Bronchial epithelial cell (primary cell): ENCODE results near the gene CACNA1C. TPM values are rescaled to one million over a fixed set of nuclear protein-coding genes. Genes with fewer than 3 reads are reported as not detected.

Experiments
- DNase-seq: peaks from one replicate; pipeline ENCODE4 v3.0.0-alpha.2; 2010; ENCODE audit warnings: low read depth
- FAIRE-seq: peaks from 2 replicates; lab custom pipeline; 2011; peaks lifted over from hg19 to GRCh38; lab: Jason Lieb, UNC
- H3K27me3 ChIP-seq: 2 replicates; pipeline ENCODE4 v1.5.1; 2011; ENCODE audit warnings: low read length; ENCODE audit not compliant: control insufficient read depth, insufficient read depth
- H3K36me3 ChIP-seq: 2 replicates; pipeline ENCODE4 v1.5.1; 2011; ENCODE audit warnings: low read length; ENCODE audit not compliant: control insufficient read depth, insufficient read depth
- H3K4me3 ChIP-seq: 2 replicates; pipeline ENCODE4 v1.5.1; 2011; ENCODE audit warnings: mild to moderate bottlenecking, low read depth, low read length, control low read depth
- total RNA-seq: library from RNA; depleted of rRNA; stranded (reverse); fragments of >200 nt; gene quantifications from 2 replicates; pipeline ENCODE4 v1.2.1, GENCODE V29; 2014
- TF ChIP-seq, protein P1 (sequence below): IDR thresholded peaks from 2 replicates; pipeline ENCODE4 v1.5.1; 2011; ENCODE audit warnings: mild to moderate bottlenecking, moderate library complexity, low read length, control low read depth, inconsistent platforms; ENCODE audit not compliant: insufficient read depth, severe bottlenecking

CACNA1C gene
- total RNA-seq, 1 donor from 2014 or later, result not detected

DNA sequence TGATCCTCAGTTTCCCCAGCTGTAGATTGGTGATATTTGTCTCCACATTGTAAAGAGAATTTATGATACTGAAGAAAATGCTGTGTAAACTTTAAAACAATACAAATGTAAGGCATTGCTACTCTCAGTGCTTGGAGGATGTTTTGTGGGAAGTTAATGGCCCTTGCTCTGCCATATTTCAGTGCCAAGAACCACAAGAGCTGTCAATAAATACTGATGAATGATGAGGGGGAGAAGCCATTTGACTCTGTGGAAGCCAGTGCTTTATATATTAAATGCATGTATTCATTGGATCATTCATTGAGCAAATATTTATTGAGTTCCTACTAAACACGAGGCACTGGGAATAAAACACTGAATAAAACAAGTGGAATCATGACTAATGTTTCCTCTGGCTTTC lies 30.8 kb downstream of the CACNA1C start:
- Histone ChIP-seq H3K36me3 (no peaks in the 10 kb centered on the region), H3K27me3 (no peaks in the 10 kb centered on the region), H3K4me3 (no peak overlapping the region)
- TF ChIP-seq, protein P1, sequence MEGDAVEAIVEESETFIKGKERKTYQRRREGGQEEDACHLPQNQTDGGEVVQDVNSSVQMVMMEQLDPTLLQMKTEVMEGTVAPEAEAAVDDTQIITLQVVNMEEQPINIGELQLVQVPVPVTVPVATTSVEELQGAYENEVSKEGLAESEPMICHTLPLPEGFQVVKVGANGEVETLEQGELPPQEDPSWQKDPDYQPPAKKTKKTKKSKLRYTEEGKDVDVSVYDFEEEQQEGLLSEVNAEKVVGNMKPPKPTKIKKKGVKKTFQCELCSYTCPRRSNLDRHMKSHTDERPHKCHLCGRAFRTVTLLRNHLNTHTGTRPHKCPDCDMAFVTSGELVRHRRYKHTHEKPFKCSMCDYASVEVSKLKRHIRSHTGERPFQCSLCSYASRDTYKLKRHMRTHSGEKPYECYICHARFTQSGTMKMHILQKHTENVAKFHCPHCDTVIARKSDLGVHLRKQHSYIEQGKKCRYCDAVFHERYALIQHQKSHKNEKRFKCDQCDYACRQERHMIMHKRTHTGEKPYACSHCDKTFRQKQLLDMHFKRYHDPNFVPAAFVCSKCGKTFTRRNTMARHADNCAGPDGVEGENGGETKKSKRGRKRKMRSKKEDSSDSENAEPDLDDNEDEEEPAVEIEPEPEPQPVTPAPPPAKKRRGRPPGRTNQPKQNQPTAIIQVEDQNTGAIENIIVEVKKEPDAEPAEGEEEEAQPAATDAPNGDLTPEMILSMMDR, result no peak
- DNase-seq, result no peak
- no peak for FAIRE-seq

DNA sequence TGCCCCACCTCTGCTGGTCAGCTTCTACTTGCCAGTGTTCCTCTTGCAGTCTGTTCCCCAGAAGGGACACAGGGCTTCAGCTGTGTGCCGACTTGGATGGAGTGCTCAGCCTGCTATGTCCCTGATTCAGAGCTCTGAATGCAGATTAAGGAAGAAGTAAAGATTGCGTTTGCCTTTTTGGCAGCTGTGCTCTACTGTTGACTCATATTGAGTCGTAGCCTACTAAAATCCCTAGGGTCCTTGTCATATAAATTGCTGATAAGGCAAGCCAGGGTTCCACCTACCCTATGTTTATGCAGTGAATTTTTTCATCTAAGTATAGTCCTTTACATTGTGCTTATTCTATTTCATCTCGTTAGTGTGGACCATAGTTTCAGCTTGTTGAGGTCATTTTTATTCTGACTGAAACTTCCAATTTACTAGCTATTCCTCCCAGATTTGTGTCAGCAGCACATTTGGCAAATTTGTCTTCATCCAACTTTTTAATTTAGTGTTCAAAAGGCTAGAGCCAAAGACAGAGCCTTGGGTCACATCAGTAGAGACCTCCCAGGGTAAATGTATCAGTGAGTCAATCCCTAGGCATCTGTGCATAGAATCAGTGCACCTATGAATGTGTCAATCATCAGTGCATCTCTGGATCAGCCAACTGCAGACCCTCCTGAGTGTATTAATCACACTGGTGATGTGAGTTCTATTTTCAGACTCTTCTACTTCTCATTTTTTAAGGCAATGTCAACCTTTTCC lies 31.9 kb downstream of the CACNA1C start:
- DNase-seq (peak; percentile 7), FAIRE-seq (no peak)
- Histone ChIP-seq H3K4me3 (no peak overlapping the region), H3K27me3 (no peaks in the 10 kb centered on the region), H3K36me3 (no peaks in the 10 kb centered on the region)
- TF ChIP-seq, protein P1, result no peak

DNA sequence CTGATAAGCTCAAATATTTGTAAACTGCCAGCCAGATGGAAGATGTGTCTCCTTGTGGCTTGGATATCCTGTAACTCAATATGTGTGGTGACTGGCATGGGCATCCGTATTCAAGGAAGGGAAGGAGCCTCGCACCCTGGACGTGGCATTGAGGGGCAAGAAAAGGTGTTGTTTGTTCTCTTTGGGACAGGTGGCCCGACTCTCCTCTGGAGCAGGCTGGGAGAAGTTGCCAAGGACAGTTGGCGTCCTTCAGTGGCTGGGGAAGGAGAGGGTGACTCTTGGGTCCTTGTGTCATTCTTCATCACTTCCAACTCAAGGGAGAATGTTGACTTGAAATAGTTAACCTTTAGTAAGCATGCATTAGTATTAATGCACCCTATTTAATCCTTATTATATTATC lies 39.6 kb downstream of the CACNA1C start:
- FAIRE-seq (peak; percentile 36), DNase-seq (no peak)
- H3K4me3 ChIP-seq, result no peak overlapping the region
- no peaks in the 10 kb centered on the region for H3K36me3 ChIP-seq
- TF ChIP-seq, protein P1, result no peak
- H3K27me3 ChIP-seq, result no peaks in the 10 kb centered on the region

DNA sequence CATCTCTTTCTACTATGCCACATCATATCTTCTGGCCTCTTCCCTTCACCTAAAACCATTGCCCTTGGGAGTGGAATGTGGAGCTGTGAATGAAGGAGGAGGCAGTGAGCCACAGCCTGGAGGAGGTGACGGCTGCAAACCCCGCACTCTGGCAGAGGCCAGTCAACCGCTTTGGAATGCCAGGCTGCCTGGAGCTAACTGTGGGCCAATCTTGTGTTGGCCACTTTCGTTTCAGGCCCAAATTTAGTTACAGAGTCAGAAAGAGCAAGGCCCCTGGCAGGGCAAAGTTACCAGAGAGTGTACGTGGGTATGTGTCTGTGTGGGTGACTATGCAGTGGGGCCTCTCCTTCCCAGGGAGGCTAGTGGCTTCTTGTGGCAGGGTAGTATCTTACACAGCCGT lies 40.1 kb downstream of the CACNA1C start:
- FAIRE-seq, result no peak

DNA sequence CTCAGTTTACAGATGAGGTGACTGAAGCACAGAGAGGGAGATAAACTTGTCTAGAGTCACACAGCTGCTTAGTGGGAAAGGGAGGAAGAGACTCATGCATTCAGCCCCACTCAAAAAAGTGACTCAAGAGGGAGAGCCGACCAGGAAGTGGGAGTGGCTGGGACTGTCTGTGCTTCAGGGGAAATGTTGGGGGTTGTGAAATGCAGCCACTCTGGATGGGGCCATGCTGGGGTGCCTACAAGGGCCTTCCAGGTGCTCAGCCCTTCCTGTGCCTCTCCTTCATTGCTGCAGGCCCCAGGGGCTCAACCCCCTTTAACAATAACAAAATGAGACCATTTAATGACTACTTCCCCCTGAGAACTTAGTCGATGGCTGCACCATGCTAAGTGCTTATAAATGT lies 41.8 kb downstream of the CACNA1C start:
- DNase-seq, result peak; percentile 1
- FAIRE-seq, result no peak

More for the DNA sequence above, 40.1 kb downstream of the CACNA1C start:
- H3K4me3 ChIP-seq, result no peak overlapping the region
- no peaks in the 10 kb centered on the region for H3K36me3 ChIP-seq
- TF ChIP-seq, protein P1, result no peak
- DNase-seq, result no peak
- H3K27me3 ChIP-seq, result no peaks in the 10 kb centered on the region

More for the DNA sequence above, 41.8 kb downstream of the CACNA1C start:
- TF ChIP-seq, protein P1, result no peak
- no peaks in the 10 kb centered on the region for H3K36me3 ChIP-seq
- H3K27me3 ChIP-seq, result no peaks in the 10 kb centered on the region
- H3K4me3 ChIP-seq, result no peak overlapping the region
